ENCODE data around the gene CEMIP.

The CEMIP gene

GRCh38 chr15:80832686-80833085 is 53.5 kb downstream of the CEMIP start:
- Mint-ChIP-seq H3K27ac (no peak overlapping the region), H3K4me1 (ENCODE audit: low read depth) (no peaks in the 10 kb centered on the region), H3K9me3 (no peaks in the 10 kb centered on the region), H3K36me3 (ENCODE audit: low read depth) (no peaks in the 10 kb centered on the region), H3K27me3 (no peaks in the 10 kb centered on the region), H3K4me3 (no peak overlapping the region)
- no peak for DNase-seq

GRCh38 chr15:80834402-80834801 is 55.2 kb downstream of the CEMIP start:
- no peaks in the 10 kb centered on the region for H3K4me1 Mint-ChIP-seq (ENCODE audit: low read depth)
- no peaks in the 10 kb centered on the region for H3K36me3 Mint-ChIP-seq (ENCODE audit: low read depth)
- no peak overlapping the region for H3K4me3 Mint-ChIP-seq
- DNase-seq: no peak
- H3K27me3 Mint-ChIP-seq: peaks cover 7% of the 10 kb centered on the region
- H3K27ac Mint-ChIP-seq: no peak overlapping the region
- H3K9me3 Mint-ChIP-seq: no peaks in the 10 kb centered on the region

GRCh38 chr15:80834906-80835305 is 55.7 kb downstream of the CEMIP start:
- DNase-seq: no peak
- Mint-ChIP-seq H3K9me3 (no peaks in the 10 kb centered on the region), H3K4me1 (ENCODE audit: low read depth) (no peaks in the 10 kb centered on the region), H3K36me3 (ENCODE audit: low read depth) (no peaks in the 10 kb centered on the region), H3K4me3 (no peak overlapping the region), H3K27ac (no peak overlapping the region), H3K27me3 (peaks cover 7% of the 10 kb centered on the region)

GRCh38 chr15:80835336-80835735 is 56.2 kb downstream of the CEMIP start:
- peaks cover 7% of the 10 kb centered on the region for H3K27me3 Mint-ChIP-seq
- H3K27ac Mint-ChIP-seq: no peak overlapping the region
- DNase-seq: no peak
- no peak overlapping the region for H3K4me3 Mint-ChIP-seq
- no peaks in the 10 kb centered on the region for H3K9me3 Mint-ChIP-seq
- H3K4me1 Mint-ChIP-seq (ENCODE audit: low read depth): no peaks in the 10 kb centered on the region
- no peaks in the 10 kb centered on the region for H3K36me3 Mint-ChIP-seq (ENCODE audit: low read depth)

GRCh38 chr15:80836223-80836622 is 57.1 kb downstream of the CEMIP start:
- H3K36me3 Mint-ChIP-seq (ENCODE audit: low read depth): no peaks in the 10 kb centered on the region
- H3K27me3 Mint-ChIP-seq: peaks cover 7% of the 10 kb centered on the region
- H3K4me3 Mint-ChIP-seq: no peak overlapping the region
- H3K9me3 Mint-ChIP-seq: no peaks in the 10 kb centered on the region
- H3K27ac Mint-ChIP-seq: no peak overlapping the region
- H3K4me1 Mint-ChIP-seq (ENCODE audit: low read depth): no peaks in the 10 kb centered on the region
- no peak for DNase-seq

- no peak overlapping the region for H3K4me3 Mint-ChIP-seq
- H3K36me3 Mint-ChIP-seq (ENCODE audit: low read depth): no peaks in the 10 kb centered on the region
- H3K27me3 Mint-ChIP-seq: peaks cover 11% of the 10 kb centered on the region
- no peak for DNase-seq
- no peak overlapping the region for H3K27ac Mint-ChIP-seq
- no peaks in the 10 kb centered on the region for H3K4me1 Mint-ChIP-seq (ENCODE audit: low read depth)
- no peaks in the 10 kb centered on the region for H3K9me3 Mint-ChIP-seq
Observed at GRCh38 chr15:80837006-80837405, 57.8 kb downstream of the CEMIP start.

- peaks cover 15% of the 10 kb centered on the region for H3K27me3 Mint-ChIP-seq
- no peak overlapping the region for H3K27ac Mint-ChIP-seq
- no peaks in the 10 kb centered on the region for H3K36me3 Mint-ChIP-seq (ENCODE audit: low read depth)
- H3K4me1 Mint-ChIP-seq (ENCODE audit: low read depth): no peaks in the 10 kb centered on the region
- DNase-seq: no peak
- H3K9me3 Mint-ChIP-seq: no peaks in the 10 kb centered on the region
- H3K4me3 Mint-ChIP-seq: no peak overlapping the region
Observed at GRCh38 chr15:80838012-80838411, 58.8 kb downstream of the CEMIP start.

GRCh38 chr15:80838666-80839065 is 59.5 kb downstream of the CEMIP start:
- H3K4me3 Mint-ChIP-seq: no peak overlapping the region
- H3K36me3 Mint-ChIP-seq (ENCODE audit: low read depth): no peaks in the 10 kb centered on the region
- H3K9me3 Mint-ChIP-seq: no peaks in the 10 kb centered on the region
- no peak for DNase-seq
- peaks cover 17% of the 10 kb centered on the region for H3K27me3 Mint-ChIP-seq
- no peak overlapping the region for H3K27ac Mint-ChIP-seq
- no peaks in the 10 kb centered on the region for H3K4me1 Mint-ChIP-seq (ENCODE audit: low read depth)

GRCh38 chr15:80839764-80840130 is 60.6 kb downstream of the CEMIP start:
- H3K9me3 Mint-ChIP-seq: no peaks in the 10 kb centered on the region
- no peak overlapping the region for H3K27ac Mint-ChIP-seq
- H3K36me3 Mint-ChIP-seq (ENCODE audit: low read depth): no peaks in the 10 kb centered on the region
- DNase-seq: no peak
- H3K4me3 Mint-ChIP-seq: no peak overlapping the region
- H3K4me1 Mint-ChIP-seq (ENCODE audit: low read depth): no peaks in the 10 kb centered on the region
- peaks cover 21% of the 10 kb centered on the region for H3K27me3 Mint-ChIP-seq

- no peak overlapping the region for H3K4me3 Mint-ChIP-seq
- DNase-seq: no peak
- H3K36me3 Mint-ChIP-seq (ENCODE audit: low read depth): no peaks in the 10 kb centered on the region
- H3K9me3 Mint-ChIP-seq: no peaks in the 10 kb centered on the region
- H3K27me3 Mint-ChIP-seq: peaks cover 21% of the 10 kb centered on the region
- no peaks in the 10 kb centered on the region for H3K4me1 Mint-ChIP-seq (ENCODE audit: low read depth)
- no peak overlapping the region for H3K27ac Mint-ChIP-seq
Observed at GRCh38 chr15:80840182-80841130, 61.3 kb downstream of the CEMIP start.

- Mint-ChIP-seq H3K4me3 (no peak overlapping the region), H3K36me3 (ENCODE audit: low read depth) (no peaks in the 10 kb centered on the region), H3K27me3 (peaks cover 21% of the 10 kb centered on the region), H3K4me1 (ENCODE audit: low read depth) (no peaks in the 10 kb centered on the region), H3K9me3 (no peaks in the 10 kb centered on the region), H3K27ac (no peak overlapping the region)
- DNase-seq: no peak
Observed at GRCh38 chr15:80841541-80841940, 62.4 kb downstream of the CEMIP start.

- Mint-ChIP-seq H3K4me1 (ENCODE audit: low read depth) (no peaks in the 10 kb centered on the region), H3K4me3 (no peak overlapping the region), H3K27ac (no peak overlapping the region), H3K36me3 (ENCODE audit: low read depth) (no peaks in the 10 kb centered on the region), H3K9me3 (no peaks in the 10 kb centered on the region), H3K27me3 (peaks cover 33% of the 10 kb centered on the region)
- DNase-seq: no peak
Observed at GRCh38 chr15:80844011-80844732, 65.0 kb downstream of the CEMIP start.

GRCh38 chr15:80846031-80846815 is 67.1 kb downstream of the CEMIP start:
- Mint-ChIP-seq H3K27ac (no peak overlapping the region), H3K36me3 (ENCODE audit: low read depth) (no peaks in the 10 kb centered on the region), H3K27me3 (peaks cover 49% of the 10 kb centered on the region), H3K4me1 (ENCODE audit: low read depth) (no peaks in the 10 kb centered on the region), H3K9me3 (no peaks in the 10 kb centered on the region), H3K4me3 (no peak overlapping the region)
- DNase-seq: no peak

GRCh38 chr15:80849308-80849707 is 70.1 kb downstream of the CEMIP start:
- no peaks in the 10 kb centered on the region for H3K36me3 Mint-ChIP-seq (ENCODE audit: low read depth)
- H3K27me3 Mint-ChIP-seq: peaks cover 41% of the 10 kb centered on the region
- H3K27ac Mint-ChIP-seq: no peak overlapping the region
- H3K9me3 Mint-ChIP-seq: no peaks in the 10 kb centered on the region
- no peaks in the 10 kb centered on the region for H3K4me1 Mint-ChIP-seq (ENCODE audit: low read depth)
- DNase-seq: no peak
- no peak overlapping the region for H3K4me3 Mint-ChIP-seq

Data from activated T-cell treated with anti-CD3 and anti-CD28 coated beads, Interleukin-2, amount 50 U/mL, for 24 hours (primary cell).